ENCODE results near the gene TUBGCP6.

TUBGCP6 gene

GRCh38 chr22:50249341-50250248 is 4.8 kb upstream of the TUBGCP6 start:
- DNase-seq, result no peak

- DNase-seq, result no peak
Observed at GRCh38 chr22:50248196-50249081, 3.6 kb upstream of the TUBGCP6 start.

- DNase-seq, result no peak
Observed at GRCh38 chr22:50247748-50248147, 2.9 kb upstream of the TUBGCP6 start.

DNA sequence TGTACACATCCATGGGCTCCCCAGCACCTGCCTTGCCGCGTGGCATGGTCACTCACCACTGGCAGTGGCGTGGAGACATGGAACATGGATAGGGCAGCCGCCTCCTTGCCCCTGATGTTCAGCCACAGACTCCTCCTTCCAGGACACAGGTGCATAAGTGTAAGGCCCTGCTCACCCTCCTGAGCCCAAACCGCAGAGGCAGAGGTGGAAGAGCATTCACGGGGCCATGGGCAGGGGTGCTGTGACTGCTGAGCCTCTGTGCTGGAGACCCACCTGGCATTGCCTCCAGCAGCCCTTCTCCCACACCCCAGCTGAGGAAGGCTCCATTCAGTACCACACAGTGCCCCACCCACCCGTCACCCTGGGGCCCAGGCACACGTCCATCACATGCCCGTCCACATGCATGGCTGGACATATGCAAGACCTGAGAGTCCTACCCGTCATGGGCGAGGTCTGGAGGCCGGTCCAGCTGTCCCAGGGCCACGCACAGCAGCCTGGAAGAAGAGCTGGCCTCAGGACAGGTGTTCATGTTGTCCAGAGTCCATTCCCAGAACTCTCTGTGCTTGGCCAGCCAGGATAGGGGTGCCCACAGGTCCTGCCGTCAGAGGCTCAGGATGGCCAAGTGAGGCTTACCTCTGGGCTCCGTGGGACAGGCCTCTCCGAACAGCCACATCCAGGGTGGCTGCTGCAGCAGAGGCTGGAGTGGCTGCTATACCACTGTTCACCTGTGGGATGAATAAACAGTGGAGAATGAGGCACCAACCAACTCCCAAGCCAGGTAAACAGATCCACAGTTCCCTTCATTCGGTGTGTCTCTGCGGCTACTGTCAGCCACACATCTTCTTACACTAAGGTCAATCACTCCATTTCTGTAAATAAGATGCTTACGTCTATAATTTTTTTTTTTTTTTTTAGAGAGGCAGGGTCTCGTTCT is 1.7 kb upstream of the TUBGCP6 start:
- no peak for DNase-seq

DNA sequence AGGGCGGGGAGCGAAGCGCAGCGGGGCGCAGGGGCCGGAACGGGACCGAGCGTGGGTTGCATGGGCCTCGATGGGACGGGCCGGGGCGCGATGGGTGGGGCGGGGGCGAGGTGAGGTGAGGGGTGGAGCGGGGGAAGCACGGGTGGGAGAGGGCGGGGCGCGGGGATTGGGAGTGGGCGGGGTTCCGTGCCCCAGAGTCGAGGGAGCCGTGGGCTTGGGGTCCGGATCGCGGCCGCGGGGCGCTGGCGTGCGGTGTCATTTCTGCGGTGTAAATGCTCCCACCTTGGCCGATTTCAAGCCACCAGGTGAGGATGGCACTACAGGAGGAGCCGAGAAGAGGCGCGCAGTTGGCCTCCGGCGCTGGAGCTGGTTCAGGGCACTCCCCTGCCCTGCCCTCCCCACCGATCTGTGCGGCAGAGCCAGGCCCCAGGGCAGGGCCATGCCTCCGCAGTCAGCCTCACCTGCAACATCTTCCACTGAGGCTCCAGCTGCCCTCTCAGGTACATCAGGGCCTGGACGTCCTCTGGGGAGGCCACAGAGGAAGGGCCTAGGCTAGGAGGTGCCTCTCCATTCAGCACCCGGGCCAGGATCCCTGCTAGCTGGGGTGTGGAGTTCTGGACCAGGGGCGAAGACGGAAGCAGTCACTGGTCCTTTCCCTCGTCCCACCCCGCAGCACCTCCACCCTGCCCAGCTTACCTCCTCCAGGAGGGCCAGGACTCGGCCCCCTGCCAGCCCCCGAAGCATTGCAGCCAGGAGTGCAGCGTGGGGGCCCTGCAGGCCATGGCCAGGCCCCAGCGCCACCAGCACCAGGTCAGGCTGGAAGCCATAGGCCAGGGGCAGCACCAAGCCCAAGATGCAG is 620 bp upstream of the TUBGCP6 start:
- no peak for DNase-seq

- DNase-seq, result no peak
Observed at GRCh38 chr22:50243685-50244419, 971 bp downstream of the TUBGCP6 start.

- DNase-seq, result no peak
Observed at GRCh38 chr22:50242406-50242949, 2.3 kb downstream of the TUBGCP6 start.

DNA sequence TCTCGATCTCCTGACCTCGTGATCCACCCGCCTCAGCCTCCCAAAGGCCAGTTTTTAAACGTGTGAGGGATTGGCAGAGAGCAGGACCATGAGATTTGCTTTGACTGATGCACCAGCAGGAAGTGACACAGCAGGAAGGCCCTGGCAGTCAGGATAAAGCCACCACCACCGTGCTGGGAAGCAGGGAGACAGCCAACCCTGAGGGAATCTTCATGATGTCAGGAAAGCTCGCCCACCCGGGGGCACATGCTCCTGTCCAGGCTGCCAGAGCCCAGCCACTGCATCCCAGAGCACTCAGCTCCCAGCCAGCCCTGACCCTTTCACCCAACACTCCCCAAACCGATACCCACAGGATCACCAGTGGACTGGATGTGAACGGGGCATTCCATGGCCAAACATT is 6.1 kb downstream of the TUBGCP6 start:
- no peak for DNase-seq

GRCh38 chr22:50236731-50237409 is 8.0 kb downstream of the TUBGCP6 start:
- DNase-seq, result no peak

DNA sequence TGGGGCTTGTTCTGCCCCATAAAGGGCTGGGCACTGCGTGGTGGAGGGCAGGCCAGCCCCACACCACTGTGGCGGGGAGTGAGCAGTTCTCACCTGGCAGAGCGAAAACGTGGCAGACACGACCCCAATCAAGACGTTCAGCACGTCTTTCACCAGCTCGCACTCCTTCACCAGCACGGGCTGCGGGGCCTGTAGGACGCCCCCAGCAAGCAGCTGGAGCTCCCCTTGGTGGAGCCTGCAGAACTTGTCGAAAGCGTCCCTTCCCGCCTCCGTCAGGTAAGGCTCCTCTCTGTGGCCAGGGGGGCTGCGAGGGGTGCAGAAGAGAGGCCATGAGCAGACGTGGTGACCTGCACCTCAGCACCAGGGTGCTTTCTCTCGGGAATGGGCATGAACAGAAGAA is 11.6 kb downstream of the TUBGCP6 start:
- no peak for DNase-seq

DNA sequence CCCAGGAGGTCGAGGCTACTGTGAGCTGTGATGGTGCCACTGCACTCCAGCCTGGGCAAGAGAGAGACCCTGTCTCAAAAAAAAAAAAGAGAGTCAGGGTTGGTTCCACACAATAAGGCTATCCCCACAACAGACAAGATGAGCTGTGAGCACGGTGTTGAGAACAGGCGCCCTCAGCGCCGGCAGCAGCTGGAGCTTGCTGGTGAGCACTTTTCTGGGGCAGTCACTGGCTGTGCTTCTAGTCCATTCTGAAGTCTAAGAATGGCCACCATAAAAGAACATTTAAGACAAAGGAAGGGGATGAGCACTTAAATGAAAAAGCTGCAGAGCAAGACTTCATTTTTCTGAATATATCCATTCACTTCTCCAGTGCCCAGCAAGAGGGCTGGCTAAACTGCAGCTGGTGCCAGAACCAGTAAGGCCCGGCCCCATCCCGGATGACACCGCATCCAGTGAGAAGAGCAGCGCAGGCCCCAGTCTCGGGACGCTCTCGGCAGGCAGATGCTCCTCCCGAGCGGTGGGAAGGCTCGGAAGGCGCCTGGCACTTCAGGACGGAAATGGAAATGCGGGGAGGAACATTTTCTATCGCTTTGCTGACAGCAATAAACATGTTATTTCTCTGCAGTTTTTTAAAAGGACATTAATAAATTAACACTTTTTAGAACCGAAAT is 12.2 kb downstream of the TUBGCP6 start:
- DNase-seq, result no peak

DNA sequence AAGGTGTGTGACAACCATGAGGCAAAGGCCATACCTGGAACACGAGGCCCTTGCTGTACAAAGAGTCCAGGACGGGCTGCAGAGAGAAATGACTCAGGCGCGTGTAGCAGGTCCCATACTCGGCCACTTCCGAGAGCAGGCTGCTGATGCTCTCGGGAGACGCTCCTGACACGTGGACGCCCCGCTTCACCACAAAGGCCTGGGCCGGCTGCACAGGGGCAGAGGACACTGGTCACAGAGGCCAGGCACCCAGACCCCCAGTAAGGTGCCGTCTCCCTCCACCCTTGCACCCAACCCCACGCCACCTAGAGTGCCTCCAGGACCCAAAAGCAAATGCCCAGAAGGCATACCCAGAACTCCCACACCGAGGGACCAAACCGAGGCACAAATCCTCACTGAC is 15.5 kb downstream of the TUBGCP6 start:
- no peak for DNase-seq

DNA sequence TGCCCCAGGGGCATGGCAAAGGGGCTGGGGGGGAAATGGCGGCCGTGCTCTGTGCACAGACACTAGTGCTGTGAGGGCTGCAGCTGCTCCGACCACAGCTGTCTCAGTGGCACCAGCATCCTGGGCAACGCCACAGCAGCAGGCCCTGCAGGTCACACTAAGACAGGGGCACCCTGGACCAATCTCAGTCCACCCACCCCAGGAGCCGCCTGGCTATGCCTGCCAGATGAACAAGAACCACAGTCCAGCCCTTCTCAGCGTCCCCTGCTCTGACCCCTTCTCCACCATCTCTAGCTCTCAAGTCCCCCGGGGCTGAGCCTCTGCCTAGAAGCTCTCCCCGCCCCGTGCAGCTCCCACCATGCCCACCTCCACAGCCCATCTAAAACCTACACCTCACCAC is 16.5 kb downstream of the TUBGCP6 start:
- DNase-seq, result no peak

- DNase-seq, result no peak
Observed at GRCh38 chr22:50227579-50228215, 17.1 kb downstream of the TUBGCP6 start.

- DNase-seq, result no peak
Observed at GRCh38 chr22:50226875-50227165, 18.0 kb downstream of the TUBGCP6 start.

GRCh38 chr22:50226063-50226874 is 18.6 kb downstream of the TUBGCP6 start:
- DNase-seq, result no peak

- DNase-seq, result no peak
Observed at GRCh38 chr22:50225200-50225969, 19.4 kb downstream of the TUBGCP6 start.

DNA sequence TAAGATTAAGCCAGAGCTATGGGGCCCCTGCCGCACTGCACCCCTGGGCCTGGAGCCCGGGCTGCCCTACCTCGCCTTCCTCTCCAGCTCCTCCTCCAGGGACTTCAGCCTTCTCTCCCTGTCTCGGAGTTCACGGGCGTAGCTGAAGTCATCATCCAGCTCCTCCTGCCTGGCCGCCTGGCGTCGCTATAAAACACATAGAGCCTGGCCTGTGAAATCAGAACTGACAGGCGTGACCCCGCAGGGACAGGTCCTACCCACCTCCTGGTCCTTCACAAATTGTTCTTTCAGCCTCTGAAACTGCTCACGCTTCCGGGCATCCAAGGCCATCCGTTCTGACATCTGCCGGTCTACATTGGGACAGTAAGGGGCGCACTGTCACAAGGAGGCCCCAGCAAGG is 20.8 kb downstream of the TUBGCP6 start:
- no peak for DNase-seq
